Measurements from ENCODE around the gene MALSU1. TPM values are rescaled to one million over a fixed set of nuclear protein-coding genes. Genes with fewer than 3 reads are reported as not detected.

Gene MALSU1
- total RNA-seq, 4 donors from 2014 or later = 26.2 to 165 (median 50.1) TPM; not detected in 1

DNA sequence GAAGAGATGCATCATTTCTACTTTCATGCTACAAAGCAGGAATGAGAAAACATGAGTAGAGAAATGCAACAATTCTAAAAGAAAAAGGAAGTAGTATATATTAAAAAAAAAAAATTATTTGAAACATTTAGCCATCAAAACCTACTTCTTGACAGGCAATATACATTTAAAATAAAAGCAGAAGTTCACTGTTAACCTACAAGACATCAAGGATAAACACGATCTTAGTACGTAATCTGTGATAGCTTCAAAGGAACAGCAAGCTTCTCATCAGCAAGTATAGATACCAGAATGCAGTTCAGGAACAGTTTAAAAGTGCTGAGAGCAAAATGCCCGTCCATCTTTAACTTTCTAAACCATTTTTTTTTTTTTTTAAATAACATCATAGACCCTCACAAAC is 36.9 kb downstream of the MALSU1 start:
- Histone ChIP-seq H3K36me3 (no peaks in the 10 kb centered on the region), H3K4me1 (peaks cover 0 to 25% (median 2%) of the 10 kb centered on the region in 4 donors), H3K9me3 (no peaks in the 10 kb centered on the region), H3K27ac (no peak overlapping the region), H3K4me3 (no peak overlapping the region), H3K27me3 (peaks cover 43% of the 10 kb centered on the region)
- no peak for DNase-seq
- 52 to 60% methylated on average over 3 of the region's 3 CpGs for WGBS, 2 donors (ENCODE audit: low coverage in 1 of 2)
- in situ Hi-C loops (cut with MboI; ENCODE audit: low pct_ligation_motif_present in 1 of 4, low pct_unique_long_range_greater_than_20kb in 1 of 4, low sequenced_read_pairs in 3 of 4) (no loop called here), intact Hi-C loops (cut with DNase I; ENCODE audit: low total_unique reads) (no loop called here)
- TF ChIP-seq CTCF (IDR thresholded peaks at IDR 0.05) (no peak), POLR2A (IDR thresholded peaks at IDR 0.05) (no peak), EP300 (IDR thresholded peaks at IDR 0.05; ENCODE audit: low read depth) (no peak), POLR2AphosphoS5 (IDR thresholded peaks at IDR 0.05) (no peak)

- DNase-seq = no peak
- intact Hi-C loops (cut with DNase I; ENCODE audit: low total_unique reads) (no loop called here), in situ Hi-C loops (cut with MboI; ENCODE audit: low pct_ligation_motif_present in 1 of 4, low pct_unique_long_range_greater_than_20kb in 1 of 4, low sequenced_read_pairs in 3 of 4) (no loop called here)
- Histone ChIP-seq H3K4me1 (peaks cover 0 to 25% (median 2%) of the 10 kb centered on the region in 4 donors), H3K9me3 (no peaks in the 10 kb centered on the region), H3K27me3 (peaks cover 43% of the 10 kb centered on the region), H3K4me3 (no peak overlapping the region), H3K36me3 (no peaks in the 10 kb centered on the region), H3K27ac (no peak overlapping the region)
- no peak for TF ChIP-seq CTCF (IDR thresholded peaks at IDR 0.05)
- TF ChIP-seq POLR2AphosphoS5 (IDR thresholded peaks at IDR 0.05) = no peak
- TF ChIP-seq EP300 (IDR thresholded peaks at IDR 0.05; ENCODE audit: low read depth) = no peak
- TF ChIP-seq POLR2A (IDR thresholded peaks at IDR 0.05) = no peak
- WGBS, 2 donors (ENCODE audit: low coverage in 1 of 2) = 83% methylated on average over 6 of the region's 6 CpGs
Observed at GRCh38 chr7:23336799-23337283, 37.7 kb downstream of the MALSU1 start.

DNA sequence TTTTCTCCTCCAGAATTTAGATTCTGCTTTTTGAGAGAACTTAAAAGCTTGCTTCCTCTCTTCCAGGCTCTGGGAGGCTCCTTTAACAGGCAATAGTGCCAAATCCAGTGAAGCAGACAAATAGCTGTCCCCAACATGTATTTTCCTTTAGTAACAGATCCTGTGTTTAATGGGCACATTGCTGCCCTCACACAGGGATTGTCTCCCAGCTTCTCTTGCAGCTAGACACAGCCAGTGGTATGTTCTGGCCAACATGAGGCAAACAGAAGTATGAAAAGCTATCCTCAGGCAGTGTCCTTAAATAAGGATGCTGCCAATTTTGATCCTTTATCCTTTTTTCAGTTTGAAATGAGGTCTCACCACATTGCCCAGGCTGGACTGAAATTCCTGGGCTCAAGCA is 38.2 kb downstream of the MALSU1 start:
- in situ Hi-C loops (cut with MboI; ENCODE audit: low pct_ligation_motif_present in 1 of 4, low pct_unique_long_range_greater_than_20kb in 1 of 4, low sequenced_read_pairs in 3 of 4) (no loop called here), intact Hi-C loops (cut with DNase I; ENCODE audit: low total_unique reads) (no loop called here)
- Histone ChIP-seq H3K4me3 (no peak overlapping the region), H3K27ac (no peak overlapping the region), H3K4me1 (peaks cover 0 to 25% (median 2%) of the 10 kb centered on the region in 4 donors), H3K27me3 (peaks cover 43% of the 10 kb centered on the region), H3K9me3 (no peaks in the 10 kb centered on the region), H3K36me3 (no peaks in the 10 kb centered on the region)
- DNase-seq = no peak
- no peak for TF ChIP-seq EP300 (IDR thresholded peaks at IDR 0.05; ENCODE audit: low read depth)
- no peak for TF ChIP-seq POLR2A (IDR thresholded peaks at IDR 0.05)
- no peak for TF ChIP-seq CTCF (IDR thresholded peaks at IDR 0.05)
- no peak for TF ChIP-seq POLR2AphosphoS5 (IDR thresholded peaks at IDR 0.05)

DNA sequence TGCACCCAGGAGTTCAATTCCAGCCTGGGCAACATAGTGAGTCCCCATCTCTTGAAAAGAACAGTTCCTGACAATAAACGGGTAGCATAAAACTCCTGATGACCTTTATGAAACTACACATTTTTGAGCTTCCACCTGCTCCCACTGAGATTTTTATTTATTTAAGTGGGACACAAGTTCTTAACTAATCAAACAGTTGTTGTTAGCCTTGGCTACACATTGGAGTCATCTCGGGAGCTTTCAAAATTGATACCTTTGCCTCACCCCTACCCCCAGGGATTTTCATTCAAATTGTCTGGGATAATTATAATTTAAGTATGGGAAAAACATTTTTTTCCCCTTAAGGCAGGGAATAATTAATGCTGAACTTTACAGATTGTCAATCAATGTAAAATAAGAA is 39.3 kb downstream of the MALSU1 start:
- Histone ChIP-seq H3K9me3 (no peaks in the 10 kb centered on the region), H3K27ac (no peak overlapping the region), H3K4me1 (peaks cover 0 to 15% (median 2%) of the 10 kb centered on the region in 4 donors), H3K4me3 (no peak overlapping the region), H3K27me3 (peaks cover 43% of the 10 kb centered on the region), H3K36me3 (no peaks in the 10 kb centered on the region)
- in situ Hi-C loops (cut with MboI; ENCODE audit: low pct_ligation_motif_present in 1 of 4, low pct_unique_long_range_greater_than_20kb in 1 of 4, low sequenced_read_pairs in 3 of 4) (no loop called here), intact Hi-C loops (cut with DNase I; ENCODE audit: low total_unique reads) (no loop called here)
- TF ChIP-seq POLR2AphosphoS5 (IDR thresholded peaks at IDR 0.05) (no peak), EP300 (IDR thresholded peaks at IDR 0.05; ENCODE audit: low read depth) (no peak), CTCF (IDR thresholded peaks at IDR 0.05) (no peak), POLR2A (IDR thresholded peaks at IDR 0.05) (no peak)
- 63 to 77% methylated on average over 1 to 2 of the region's 2 CpGs for WGBS, 2 donors (ENCODE audit: low coverage in 1 of 2)
- no peak for DNase-seq

All from transverse colon (tissue), 4 donors.